Esophagus mucosa (tissue), 1 donor: ENCODE results near the gene MIS18BP1. TPM values are rescaled to one million over a fixed set of nuclear protein-coding genes. Genes with fewer than 3 reads are reported as not detected.
A peak's percentile ranks its signal among the peaks of the same experiment; 100 is the strongest.
"Not testable (repeated sequence)": the region's sequence is repeated elsewhere in the genome, so short reads cannot be mapped to it uniquely, and the experiment has no call there.

Source experiments
- ATAC-seq: fragments of 200-7000 bp; cut with Tn5 transposase; one replicate; pipeline ENCODE4 v1.9.1; 2020
- total RNA-seq: library from RNA; stranded (reverse); gene quantifications from one replicate; pipeline ENCODE4 v1.2.4, GENCODE V29; 2023
- donor health status: DM: yes; HTN: yes; CAD: no.

The MIS18BP1 gene
- total RNA-seq, 1 donor from 2014 or later = 18.6 TPM

DNA sequence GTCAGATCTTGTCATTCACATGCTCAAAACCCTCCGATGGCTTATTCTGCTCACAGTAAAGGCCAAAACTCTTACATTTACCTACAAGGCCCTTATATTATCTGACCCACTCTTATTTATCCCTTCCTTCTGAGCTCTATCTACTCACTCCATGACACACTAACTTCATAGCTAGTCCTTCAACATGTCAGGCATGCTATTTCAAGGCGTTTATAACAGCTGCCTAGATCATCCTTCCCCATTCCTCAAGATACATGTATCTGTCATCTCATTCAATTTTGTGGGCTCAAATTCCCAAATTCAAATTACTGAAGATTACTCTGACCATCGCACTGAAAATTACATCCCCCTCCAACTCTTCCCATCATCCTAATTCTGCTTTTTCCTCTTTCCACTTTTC is 6.9 kb downstream of the MIS18BP1 start:
- no peak for ATAC-seq

DNA sequence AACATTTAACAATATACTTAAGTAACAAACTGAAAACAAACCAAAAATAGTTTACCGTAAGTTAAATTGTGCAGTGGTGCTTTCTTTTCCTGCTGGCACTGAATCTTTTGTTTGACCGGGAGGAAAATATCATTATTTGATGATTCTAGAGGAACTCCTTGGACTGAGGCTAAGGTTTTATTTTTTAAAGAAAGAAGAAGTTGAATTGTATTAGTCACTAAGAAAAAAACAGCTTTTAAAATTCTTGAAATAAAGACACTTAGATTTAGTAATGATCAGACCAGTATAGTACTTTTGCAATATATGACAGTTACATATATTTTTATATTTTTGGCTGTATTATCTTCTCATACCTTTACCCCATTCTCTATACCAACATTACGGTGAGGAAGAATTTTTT is 10.3 kb downstream of the MIS18BP1 start:
- ATAC-seq = no peak

DNA sequence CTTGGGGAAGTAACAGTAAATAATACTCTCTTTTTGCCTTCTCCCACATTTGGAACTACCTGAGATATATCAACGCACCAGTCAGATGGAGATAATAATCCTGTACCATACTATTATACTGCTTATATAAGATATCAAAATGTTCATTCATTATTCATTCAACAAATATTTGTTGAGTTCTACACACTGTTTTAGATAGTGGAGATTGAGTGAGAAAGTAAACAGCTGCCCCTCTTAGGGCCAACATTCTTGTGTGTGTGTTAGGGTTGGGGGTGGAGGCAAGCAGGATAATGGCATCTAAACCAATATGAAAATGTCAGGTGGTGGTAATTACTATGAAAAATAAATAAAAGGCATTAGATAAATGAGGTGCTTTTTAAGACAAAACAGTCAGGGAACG is 14.0 kb downstream of the MIS18BP1 start:
- no peak for ATAC-seq

DNA sequence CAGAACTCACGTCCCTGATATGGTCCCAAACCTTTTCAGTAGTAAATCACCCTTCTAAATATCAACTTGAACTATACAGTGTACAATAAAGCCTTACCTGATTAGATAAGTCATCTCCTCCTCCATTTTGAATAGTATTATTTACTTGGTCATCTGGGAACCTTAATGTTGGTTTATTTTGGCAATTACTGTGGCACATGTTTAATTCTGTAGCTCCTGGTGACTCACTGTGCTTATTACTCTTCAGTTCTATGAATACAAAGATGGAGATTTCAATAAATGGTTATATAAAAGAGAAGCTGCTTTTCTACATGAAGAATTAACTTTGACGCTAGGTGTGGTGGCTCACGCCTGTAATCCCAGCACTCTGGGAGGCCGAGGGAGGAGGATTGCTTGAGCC is 25.4 kb downstream of the MIS18BP1 start:
- no peak for ATAC-seq

DNA sequence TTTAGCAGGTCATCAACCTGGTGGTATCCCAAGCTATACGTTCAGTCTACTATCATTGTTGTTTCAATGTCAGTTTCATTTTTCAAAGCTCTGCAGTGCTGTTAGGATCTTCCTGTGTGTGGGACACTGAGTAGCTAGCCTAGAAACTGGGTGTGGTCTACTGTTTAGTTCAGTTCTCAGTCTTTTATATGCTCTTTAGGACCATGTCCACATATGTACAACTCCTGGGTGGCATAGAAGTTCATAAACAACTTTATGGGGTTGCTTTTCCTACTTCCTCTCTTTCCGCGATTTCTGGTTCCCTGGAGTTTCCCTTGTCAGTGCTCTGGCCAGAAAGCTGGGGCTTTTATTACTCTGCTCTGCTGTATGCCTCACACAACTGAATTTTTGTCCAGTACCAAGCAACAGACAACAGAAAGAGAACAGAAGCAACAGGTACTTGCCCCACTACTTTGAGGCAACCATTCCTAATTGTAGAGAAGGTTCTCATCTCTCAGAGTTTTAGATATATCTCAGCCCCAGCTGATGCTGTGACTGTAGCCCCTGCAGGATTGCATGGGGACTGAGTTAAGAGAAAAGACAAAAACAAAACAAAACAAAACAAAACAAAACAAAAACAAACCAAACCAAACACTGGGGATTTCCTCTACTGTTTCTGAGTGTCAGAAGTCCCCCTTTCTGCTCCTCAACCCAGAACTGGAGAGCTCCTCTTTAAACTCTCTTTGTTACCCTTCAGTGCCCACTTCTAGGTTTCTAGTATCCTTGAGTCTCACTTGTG is 30.3 kb downstream of the MIS18BP1 start:
- ATAC-seq = no peak

DNA sequence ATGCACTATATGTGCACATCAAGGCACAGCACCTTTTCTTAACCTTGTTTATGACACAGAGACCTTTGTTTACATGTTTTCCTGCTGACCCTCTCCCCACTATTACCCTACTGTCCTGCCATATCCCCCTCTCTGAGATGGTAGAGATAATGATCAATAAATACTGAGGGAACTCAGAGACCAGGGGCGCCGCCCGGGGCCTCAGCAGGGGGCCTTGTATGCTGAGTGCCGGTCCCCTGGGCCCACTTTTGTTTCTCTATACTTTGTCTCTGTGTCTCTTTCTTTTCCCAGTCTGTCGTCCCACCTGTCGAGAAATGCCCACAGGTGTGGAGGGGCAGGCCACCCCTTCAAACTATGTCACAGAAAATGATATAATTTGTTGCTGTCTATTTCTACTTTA is 38.7 kb downstream of the MIS18BP1 start:
- ATAC-seq = not testable (repeated sequence)

DNA sequence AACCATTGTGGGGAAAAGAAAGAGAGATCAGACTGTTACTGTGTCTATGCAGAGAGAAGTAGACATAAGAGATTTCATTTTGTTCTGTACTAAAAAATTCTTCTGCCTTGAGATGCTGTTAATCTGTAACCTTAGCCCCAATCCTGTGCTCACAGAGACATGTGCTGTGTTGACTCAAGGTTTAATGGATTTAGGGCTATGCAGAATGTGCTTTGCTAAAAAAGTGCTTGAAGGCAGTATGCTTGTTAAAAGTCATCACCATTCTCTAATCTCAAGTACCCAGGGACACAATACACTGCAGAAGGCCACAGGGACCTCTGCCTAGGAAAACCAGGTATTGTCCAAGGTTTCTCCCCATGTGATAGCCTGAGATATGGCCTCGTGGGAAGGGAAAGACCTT is 39.3 kb downstream of the MIS18BP1 start:
- not testable (repeated sequence) for ATAC-seq

DNA sequence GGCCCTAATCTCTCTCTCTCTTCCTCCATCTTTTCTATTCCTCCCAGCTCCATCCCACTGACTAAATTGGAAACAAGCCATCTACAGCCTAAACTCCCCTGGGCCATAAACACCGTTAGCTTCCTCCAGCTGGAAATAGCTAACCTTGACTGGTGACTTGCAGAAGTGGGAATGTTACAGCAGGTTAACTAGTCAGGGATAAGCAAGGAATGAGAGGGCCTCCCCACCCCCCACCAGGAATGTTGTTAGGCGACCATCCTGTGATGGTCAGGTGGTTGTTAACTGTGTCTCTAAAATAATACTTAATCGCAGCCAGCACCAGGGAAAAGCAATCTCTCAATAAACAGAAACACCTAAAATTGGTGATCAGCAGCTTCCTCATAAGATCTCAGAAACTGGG is 40.8 kb downstream of the MIS18BP1 start:
- no peak for ATAC-seq

DNA sequence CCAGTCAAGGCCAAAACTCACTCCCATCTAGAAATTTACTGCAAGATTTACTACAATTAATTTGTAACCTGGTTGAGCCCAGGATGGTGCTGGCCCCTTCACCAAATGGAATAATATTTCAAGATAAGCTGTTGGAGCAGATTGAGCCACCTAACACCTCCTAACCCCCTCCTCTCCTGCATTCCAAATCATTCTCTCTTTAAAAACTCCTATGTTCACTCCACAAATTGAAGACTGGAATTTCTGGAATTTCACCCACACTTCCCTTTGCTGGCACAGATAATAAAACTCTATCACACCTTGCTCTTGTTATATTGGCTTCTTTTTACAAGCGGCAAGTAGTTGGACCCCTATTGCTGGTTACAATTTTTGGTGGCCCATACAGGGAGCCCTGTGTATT is 41.7 kb downstream of the MIS18BP1 start:
- no peak for ATAC-seq

DNA sequence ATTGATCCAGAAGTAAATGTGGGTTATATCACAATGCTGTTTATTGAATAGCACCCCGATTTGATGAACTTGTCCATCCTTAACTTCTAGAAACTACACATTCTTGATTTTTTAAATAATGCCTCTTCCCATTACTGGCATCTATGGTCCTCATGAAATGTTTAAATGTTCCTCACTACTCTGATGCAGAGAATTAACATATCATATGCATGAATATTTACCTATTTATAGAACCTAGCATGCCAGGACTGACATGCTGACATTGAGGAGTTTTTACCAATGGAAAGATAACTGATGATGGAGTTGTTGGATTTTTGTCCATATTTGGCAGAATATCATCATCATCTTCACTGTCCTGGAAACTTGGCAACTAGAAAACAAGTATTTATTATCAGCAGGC is 42.8 kb downstream of the MIS18BP1 start:
- ATAC-seq = no peak

DNA sequence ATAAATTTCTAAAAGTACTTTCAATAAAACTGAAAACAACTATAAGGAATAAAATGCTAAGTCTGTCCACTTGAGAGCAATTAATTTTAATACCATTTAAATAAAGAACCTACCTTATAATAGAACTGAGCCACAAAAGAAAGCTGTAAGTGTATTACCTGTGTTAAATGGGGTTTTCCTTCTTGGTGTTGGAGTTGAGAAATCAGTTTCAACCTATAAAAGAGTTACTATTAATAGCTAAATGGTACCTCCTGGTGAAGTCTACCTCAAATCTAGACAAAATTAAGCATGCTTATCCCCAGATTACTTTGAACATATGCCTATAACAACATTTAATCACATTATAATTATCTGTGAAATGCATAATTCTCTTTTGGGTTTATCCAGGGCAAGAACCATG is 48.8 kb downstream of the MIS18BP1 start:
- ATAC-seq = no peak

DNA sequence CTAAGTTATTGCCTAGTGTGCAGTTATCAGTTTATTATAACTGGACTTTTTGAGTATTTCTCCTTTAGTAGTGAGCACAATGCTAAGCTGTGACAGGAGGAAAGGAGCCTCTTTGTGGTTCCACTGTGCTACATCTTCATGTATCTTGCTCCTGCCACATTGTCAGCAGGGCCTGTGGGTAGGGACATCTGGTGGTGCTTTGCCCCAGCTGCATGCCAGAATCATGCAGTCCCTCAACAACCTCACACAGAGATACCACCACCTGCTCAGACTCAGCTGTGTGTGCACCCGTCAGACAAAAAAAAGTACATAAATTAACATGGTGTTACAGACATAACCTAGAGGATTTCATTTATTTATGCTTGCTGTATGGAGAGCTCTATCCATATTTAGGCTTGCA is 51.1 kb downstream of the MIS18BP1 start:
- peak; percentile 50 for ATAC-seq

DNA sequence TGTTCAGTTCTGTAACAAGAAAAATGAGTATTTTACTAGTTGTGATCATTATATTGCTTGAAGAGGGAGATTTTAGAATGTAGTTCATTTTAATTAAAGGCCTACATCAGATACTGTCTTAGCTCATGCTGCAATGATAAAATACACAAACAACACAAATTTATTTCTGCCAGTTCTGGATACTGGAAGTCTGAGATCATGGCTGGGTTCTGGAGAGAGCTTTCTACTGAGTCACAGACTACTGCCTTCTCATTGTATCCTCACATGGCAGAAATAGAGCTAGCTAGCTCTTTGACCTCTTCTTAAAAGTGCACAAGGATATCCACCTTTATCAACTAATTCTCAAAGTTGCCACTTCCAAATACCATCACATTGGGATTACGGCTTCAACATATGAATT is 53.8 kb downstream of the MIS18BP1 start:
- no peak for ATAC-seq

DNA sequence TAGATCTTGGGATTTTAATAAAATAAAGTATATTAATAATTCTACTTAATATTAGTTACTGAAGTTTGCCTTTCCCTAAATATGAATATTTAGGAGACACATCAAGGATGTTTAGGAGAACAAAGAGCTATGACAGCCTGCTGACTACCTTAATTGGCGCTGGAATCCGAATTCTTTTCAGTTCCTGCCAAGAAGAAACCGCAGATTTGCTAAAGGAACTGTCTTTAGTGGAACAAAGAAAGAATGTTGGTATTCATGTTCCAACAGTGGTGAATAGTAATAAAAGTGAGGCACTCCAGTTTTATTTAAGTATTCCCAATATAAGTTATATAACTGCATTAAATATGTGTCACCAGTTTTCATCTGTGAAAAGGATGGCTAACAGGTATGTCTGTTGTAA is 54.5 kb downstream of the MIS18BP1 start:
- no peak for ATAC-seq

DNA sequence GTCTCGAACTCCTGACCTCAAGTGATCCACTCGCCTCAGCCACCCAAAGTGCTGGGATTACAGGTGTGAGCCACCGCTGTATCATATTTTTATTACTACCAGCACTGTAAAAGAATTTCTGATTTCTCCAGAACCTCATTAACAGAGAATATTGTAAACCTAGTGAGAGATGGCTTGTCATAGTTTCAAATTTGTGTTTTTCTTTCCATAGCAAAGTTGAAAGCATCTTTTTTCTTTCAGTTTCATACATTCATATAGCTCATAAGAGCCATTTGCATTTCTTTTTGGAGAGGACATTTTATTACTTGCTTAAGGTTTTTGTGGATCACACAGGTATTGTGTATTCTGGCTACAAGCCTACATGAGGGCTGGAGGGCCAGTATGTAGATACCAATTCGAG is 58.0 kb downstream of the MIS18BP1 start:
- no peak for ATAC-seq

DNA sequence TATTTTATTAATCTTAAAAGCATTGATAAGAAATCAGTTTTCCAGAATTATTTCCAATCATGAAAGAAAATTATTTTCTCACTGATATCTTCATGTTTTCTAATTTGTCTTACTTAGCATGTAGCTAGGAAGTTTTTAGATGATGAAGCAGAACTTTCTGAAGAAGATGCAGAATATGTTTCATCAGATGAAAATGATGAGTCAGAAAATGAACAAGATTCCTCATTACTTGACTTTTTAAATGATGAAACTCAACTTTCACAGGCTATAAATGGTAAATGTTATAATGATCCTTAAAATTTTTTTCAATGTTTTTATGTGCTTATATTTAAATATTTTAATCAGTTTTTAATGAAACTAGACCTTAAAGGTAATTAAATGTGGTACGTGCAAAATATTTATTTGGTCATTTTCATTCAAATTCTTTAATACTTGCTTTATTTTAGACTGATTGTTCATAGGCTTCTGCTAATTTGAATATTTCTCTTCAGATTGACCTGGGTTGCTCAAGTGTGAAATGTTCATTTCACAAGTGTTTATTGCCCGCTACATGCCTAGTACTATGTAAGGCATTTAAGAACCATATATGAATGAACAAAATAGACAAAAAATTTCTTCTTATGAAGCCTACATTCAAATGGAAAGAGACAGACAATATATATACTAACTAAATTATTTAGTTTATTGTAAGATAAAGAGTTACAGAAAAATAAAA is 67.7 kb downstream of the MIS18BP1 start:
- no peak for ATAC-seq

DNA sequence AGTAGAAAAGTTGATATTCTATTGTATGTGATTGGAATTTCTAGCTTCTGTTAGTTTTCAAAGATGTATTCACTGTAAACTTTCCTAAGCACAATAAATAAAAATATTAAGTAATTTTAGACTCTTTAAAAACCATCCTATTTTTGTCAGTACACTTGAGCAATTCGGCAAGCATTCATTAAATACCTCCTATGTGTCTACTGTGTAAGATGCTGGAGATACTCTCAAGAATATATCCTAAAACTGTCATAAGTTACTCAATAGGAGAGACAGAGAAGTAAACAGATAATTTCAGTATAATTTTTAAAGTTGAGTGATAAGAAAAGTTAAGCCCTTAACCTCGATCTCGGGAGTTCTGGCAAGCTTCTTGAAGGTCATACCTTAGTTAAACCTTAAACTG is 71.2 kb downstream of the MIS18BP1 start:
- ATAC-seq = no peak

DNA sequence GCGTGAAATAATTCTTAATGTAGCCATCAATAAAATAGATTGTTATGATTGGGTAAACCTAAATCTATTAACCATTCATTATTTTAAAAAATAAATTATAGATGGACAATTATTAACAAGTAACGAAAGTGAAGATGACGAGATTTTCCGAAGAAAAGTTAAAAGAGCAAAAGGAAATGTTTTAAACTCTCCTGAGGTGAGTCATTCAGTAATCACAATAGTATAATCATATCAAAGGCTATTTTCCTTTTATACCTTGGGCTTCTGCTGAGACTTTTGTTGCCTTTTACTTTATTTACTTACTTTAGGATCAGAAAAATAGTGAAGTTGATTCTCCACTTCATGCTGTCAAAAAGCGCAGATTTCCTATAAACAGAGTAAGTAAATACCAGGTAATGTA is 71.7 kb downstream of the MIS18BP1 start:
- ATAC-seq = no peak

DNA sequence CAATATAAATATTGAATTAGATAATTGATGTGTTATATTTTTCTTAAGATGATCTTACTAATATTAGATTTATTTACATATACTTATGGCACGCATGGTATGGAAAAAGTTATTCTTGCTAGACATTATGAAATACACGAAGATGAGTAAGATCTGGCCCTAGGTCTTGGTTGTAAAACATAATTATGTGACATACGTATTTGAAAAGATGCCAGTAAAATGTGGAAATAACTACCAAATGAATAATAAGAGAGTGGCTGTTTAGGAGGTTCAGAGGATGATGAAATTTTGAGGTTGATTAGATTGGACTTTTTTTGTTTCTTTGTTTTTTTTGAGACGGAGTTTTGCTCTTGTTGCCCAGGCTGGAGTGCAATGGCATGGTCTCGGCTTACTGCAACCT is 75.9 kb downstream of the MIS18BP1 start:
- peak; percentile 65 for ATAC-seq

DNA sequence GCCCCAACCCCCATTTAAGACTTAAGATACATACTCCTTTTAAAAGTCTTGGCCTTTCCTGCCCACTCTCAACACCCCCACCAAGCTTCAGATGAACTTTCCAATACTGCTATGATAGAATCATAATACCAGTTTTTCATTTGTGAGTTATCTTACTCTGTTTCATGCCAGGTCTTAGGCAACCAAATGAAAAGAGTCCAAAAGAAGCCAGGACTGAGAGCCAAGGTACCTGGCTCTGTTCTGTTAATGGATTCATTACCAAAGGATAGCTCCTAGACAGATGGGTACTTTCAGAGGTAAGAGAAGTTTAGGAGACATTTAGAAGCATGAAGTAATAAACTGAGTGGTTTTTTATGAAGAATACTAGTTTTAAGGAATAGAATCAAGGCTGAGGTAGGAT is 83.1 kb downstream of the MIS18BP1 start:
- ATAC-seq = no peak

DNA sequence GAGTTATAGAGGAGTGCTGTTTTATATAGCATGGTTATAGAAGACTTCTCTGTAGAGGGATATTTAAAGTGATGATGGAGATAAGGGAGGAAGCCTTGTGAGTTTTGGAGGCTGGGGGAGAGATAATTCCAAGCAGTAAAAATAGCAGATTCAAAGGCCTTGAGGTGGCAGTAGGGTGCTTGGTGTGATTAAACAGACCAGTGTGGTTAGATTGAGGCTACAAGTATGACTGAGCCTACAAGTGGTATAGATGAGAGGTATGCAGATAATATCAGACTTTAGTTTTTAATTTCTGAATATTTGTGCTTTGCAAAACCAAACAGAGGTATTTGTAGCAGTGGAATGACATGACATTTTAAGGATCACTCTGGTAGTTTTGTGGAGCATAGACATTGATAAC is 96.9 kb downstream of the MIS18BP1 start:
- ATAC-seq = no peak
